Activated B cell treated with CpG ODN at 0.5 μM for 24 hours (primary cell): ENCODE data around the gene CNP. TPM values are rescaled to one million over a fixed set of nuclear protein-coding genes. Genes with fewer than 3 reads are reported as not detected.

Source experiments
- ATAC-seq: fragments of 200-7000 bp; cut with Tn5 transposase; one replicate; pipeline ENCODE4 v1.10.0; 2021; ENCODE audit warnings: low read depth, mild to moderate bottlenecking, moderate library complexity
- CTCF ChIA-PET: fragments of 350-600 bp; sonication (Branson Sonifier 250); formaldehyde crosslinking; loops from one replicate; lab custom pipeline; 2021; ENCODE audit warnings: antibody characterized with exemption; lab: Charles Lee
- POLR2A ChIA-PET: fragments of 350-600 bp; sonication (Branson Sonifier 250); formaldehyde crosslinking; loops from one replicate; lab custom pipeline; 2021; ENCODE audit warnings: antibody characterized with exemption; lab: Charles Lee
- DNase-seq: peaks from one replicate; pipeline ENCODE4 v3.0.0; 2022
- H3K27ac Mint-ChIP-seq: one replicate; pipeline ENCODE4 v1.8.0; 2020; ENCODE audit warnings: mixed read lengths
- H3K27me3 Mint-ChIP-seq: one replicate; pipeline ENCODE4 v1.8.0; 2021; ENCODE audit warnings: mixed read lengths
- H3K36me3 Mint-ChIP-seq: one replicate; pipeline ENCODE4 v1.8.0; 2021; ENCODE audit warnings: low read depth, mixed read lengths
- H3K4me1 Mint-ChIP-seq: one replicate; pipeline ENCODE4 v1.8.0; 2021; ENCODE audit warnings: mixed read lengths
- H3K4me3 Mint-ChIP-seq: one replicate; pipeline ENCODE4 v1.8.0; 2020; ENCODE audit warnings: mild to moderate bottlenecking, mixed read lengths
- H3K9me3 Mint-ChIP-seq: one replicate; pipeline ENCODE4 v1.8.0; 2020; ENCODE audit warnings: mixed read lengths
- intact Hi-C: fragments of 100-400 bp; cut with micrococcal nuclease; formaldehyde crosslinking; loops from one replicate; pipeline ENCODE4 v1.15.1; 2024
- total RNA-seq: library from RNA; stranded (reverse); gene quantifications from 2 replicates; pipeline ENCODE4 v1.2.3, GENCODE V29; 2022
- TF ChIP-seq, protein P1 (sequence below): fragments of 200-600 bp; IDR thresholded peaks from one replicate; pipeline ENCODE4 v1.8.0; 2022; ENCODE audit warnings: antibody characterized with exemption, mild to moderate bottlenecking

Gene CNP
- total RNA-seq, 1 donor from 2014 or later, result 48.0 TPM

DNA sequence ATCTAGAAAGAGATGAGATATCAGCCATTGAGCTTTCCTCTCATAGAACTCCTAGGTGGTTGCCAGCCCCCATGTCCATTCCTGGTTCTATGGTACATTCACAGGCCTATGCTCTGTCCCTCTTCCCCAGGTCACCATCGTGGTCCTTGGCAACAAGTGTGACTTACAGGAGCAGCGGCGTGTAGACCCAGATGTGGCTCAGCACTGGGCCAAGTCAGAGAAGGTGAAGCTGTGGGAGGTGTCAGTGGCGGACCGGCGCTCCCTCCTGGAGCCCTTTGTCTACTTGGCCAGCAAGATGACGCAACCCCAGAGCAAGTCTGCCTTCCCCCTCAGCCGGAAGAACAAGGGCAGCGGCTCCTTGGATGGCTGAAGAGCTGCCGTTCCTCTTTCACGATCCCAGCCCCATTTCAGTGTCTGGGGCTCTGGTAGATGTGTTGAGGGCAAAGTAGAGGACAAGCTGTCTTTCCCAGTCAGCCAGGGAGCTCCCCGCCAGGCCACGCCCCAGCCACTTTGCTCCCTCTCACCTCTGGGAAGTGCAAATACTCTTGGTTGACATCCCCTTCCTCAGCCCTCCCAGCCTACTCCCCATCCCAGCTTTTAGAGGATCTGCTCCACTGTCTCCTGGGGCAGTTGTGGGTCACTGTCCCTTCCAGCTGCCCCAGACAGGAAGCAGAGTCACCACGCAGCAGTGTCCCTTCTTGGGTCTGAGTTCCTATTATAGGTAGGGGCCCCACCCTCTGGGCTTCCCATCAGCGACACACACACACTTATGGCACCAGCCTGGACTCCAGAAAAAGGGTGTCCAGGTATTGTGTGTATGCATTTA is 57.1 kb downstream of the CNP start:
- DNase-seq, result no peak
- Mint-ChIP-seq H3K4me1 (peaks cover 43% of the 10 kb centered on the region), H3K27me3 (no peaks in the 10 kb centered on the region), H3K36me3 (peaks cover 38% of the 10 kb centered on the region), H3K27ac (peak overlapping the region; percentile 89), H3K4me3 (no peak overlapping the region), H3K9me3 (no peaks in the 10 kb centered on the region)
- TF ChIP-seq, protein P1, sequence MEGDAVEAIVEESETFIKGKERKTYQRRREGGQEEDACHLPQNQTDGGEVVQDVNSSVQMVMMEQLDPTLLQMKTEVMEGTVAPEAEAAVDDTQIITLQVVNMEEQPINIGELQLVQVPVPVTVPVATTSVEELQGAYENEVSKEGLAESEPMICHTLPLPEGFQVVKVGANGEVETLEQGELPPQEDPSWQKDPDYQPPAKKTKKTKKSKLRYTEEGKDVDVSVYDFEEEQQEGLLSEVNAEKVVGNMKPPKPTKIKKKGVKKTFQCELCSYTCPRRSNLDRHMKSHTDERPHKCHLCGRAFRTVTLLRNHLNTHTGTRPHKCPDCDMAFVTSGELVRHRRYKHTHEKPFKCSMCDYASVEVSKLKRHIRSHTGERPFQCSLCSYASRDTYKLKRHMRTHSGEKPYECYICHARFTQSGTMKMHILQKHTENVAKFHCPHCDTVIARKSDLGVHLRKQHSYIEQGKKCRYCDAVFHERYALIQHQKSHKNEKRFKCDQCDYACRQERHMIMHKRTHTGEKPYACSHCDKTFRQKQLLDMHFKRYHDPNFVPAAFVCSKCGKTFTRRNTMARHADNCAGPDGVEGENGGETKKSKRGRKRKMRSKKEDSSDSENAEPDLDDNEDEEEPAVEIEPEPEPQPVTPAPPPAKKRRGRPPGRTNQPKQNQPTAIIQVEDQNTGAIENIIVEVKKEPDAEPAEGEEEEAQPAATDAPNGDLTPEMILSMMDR, result no peak
- POLR2A ChIA-PET, result interaction anchor here (0.7 to 2.9 kb wide), 4 partner anchors 57 to 98 kb away, joined by 3 to 11 read pairs (median 5); partner anchors contain the start of genes CNP, DHX58 and KAT2A
- no peak for ATAC-seq
- intact Hi-C loops, result loop anchor here (1.0 to 2.0 kb wide), 3 partner anchors 27 to 159 kb away; partner anchors contain the start of genes C17orf113 and CNP
- CTCF ChIA-PET, result interaction anchor here (0.7 kb wide), 2 partner anchors 28 to 94 kb away, joined by 3 to 4 read pairs; no protein-coding TSS in a partner anchor

DNA sequence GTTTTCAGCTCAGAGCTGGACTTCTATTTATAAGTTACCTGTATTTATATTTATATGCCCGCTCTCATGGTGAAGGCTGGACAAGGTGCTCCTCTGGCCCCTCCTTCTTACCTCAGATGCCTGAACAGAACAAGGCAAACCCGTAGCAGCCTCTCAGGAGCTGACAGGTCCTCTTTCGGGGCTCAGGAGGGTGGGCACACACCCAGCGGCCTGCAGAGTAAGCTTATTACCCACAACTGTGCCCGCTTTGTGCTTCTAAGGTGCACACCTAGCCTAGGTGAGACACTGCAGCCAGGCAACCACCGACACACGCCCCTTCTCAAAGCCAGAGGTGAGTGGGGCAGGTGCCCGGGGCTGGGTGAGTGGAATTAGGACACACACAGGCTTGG is 58.6 kb downstream of the CNP start:
- no peak for DNase-seq
- Mint-ChIP-seq H3K4me3 (no peak overlapping the region), H3K27me3 (no peaks in the 10 kb centered on the region), H3K4me1 (peaks cover 35% of the 10 kb centered on the region), H3K36me3 (peaks cover 38% of the 10 kb centered on the region), H3K9me3 (no peaks in the 10 kb centered on the region), H3K27ac (peak overlapping the region; percentile 89)
- intact Hi-C loops, result loop anchor here (1.0 to 2.0 kb wide), 4 partner anchors 26 to 158 kb away; partner anchors contain the start of gene C17orf113
- TF ChIP-seq, protein P1, result no peak
- POLR2A ChIA-PET, result interaction anchor here (0.7 to 2.9 kb wide), 5 partner anchors 8 to 95 kb away, joined by 3 to 11 read pairs (median 5); partner anchors contain the start of genes DHX58 and DNAJC7
- CTCF ChIA-PET, result interaction anchor here (0.9 to 2.8 kb wide), 5 partner anchors 10 to 91 kb away, joined by 3 to 12 read pairs (median 4); partner anchors contain the start of gene C17orf113
- ATAC-seq, result no peak

DNA sequence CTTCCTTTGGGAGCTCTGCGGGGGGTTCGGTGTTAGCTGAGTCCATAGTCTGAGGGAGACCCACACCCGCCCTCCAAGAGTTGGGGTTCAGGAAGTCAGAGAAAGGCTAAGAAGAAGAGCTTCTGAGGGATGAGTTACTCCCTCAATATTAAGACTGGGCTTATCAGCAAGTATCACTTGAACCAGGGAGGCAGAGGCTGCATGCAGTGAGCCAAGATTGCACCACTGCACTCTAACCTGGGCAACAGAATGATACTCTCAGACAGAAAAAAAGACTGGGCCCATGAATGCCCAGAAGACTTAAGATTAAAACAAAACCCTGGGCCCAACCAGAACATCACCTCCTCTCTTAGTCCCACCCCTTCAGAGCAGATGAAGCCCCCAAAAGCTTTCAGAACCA is 59.3 kb downstream of the CNP start:
- Mint-ChIP-seq H3K4me3 (no peak overlapping the region), H3K27me3 (no peaks in the 10 kb centered on the region), H3K27ac (no peak overlapping the region), H3K36me3 (peaks cover 34% of the 10 kb centered on the region), H3K9me3 (no peaks in the 10 kb centered on the region), H3K4me1 (peaks cover 28% of the 10 kb centered on the region)
- DNase-seq (no peak), ATAC-seq (no peak)
- TF ChIP-seq, protein P1, result no peak
- ChIA-PET CTCF (interaction anchor here (1.0 to 2.8 kb wide), 4 partner anchors 25 to 90 kb away, joined by 3 to 12 read pairs (median 4); partner anchors contain the start of gene C17orf113), POLR2A (interaction anchor here (1.1 to 2.6 kb wide), 3 partner anchors 9 to 60 kb away, joined by 3 to 11 read pairs (median 5); partner anchors contain the start of gene DNAJC7)
- intact Hi-C loops, result loop anchor here (1.0 to 2.0 kb wide), 4 partner anchors 25 to 157 kb away; partner anchors contain the start of gene C17orf113

DNA sequence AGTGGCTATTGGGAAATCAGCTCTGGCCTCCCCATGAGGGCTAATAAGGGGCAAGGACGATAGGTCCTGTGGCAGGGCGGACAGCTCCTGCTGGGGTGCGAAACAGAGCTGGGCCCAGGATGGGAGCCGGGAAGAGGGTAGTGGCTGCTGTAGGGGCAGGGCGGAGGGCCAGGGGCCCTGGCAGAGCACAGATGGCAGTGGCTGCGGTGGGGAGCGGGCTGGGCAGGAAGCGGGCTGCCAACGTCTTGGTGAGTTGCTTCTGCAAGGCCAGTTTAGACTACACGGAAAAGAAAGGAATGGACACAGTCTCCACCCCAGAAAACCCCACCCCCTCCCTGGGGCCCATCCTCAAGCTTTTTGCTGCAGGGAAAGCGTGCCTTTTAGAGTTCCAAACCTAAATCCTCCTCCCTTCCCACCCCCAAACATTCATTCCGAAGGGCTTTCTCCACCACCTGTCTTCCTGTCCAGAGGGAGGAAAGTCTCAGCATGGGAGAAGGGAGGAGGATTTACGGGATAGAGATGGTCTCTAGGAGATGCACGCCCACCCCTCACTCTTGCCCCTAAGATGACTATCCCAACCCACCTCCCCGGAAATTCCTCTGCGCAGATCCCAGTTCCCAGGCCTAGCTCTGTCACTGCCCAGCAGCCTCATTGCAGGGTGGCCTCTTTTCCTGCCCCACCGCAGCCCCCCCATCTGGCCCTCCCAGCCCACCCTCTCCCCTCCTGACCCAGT is 60.4 kb downstream of the CNP start:
- Mint-ChIP-seq H3K4me3 (no peak overlapping the region), H3K27me3 (no peaks in the 10 kb centered on the region), H3K4me1 (peaks cover 21% of the 10 kb centered on the region), H3K9me3 (no peaks in the 10 kb centered on the region), H3K36me3 (peaks cover 28% of the 10 kb centered on the region), H3K27ac (no peak overlapping the region)
- ATAC-seq (no peak), DNase-seq (no peak)
- ChIA-PET POLR2A (interaction anchor here (0.9 to 2.6 kb wide), 2 partner anchors 10 to 86 kb away, joined by 11 to 12 read pairs; partner anchors contain the start of genes DHX58 and DNAJC7), CTCF (interaction anchor here (1.0 to 2.8 kb wide), 2 partner anchors 64 to 89 kb away, joined by 3 to 12 read pairs; no protein-coding TSS in a partner anchor)
- TF ChIP-seq, protein P1, result no peak
- intact Hi-C loops, result no loop called here

Other genes with a start within 250 kb of the CNP start
- gene HAP1, start 232.2 kb upstream of the CNP start, total RNA-seq, result 0.10 and 0.11 TPM in 2 replicates
- 27.3 and 31.1 TPM in 2 replicates for gene JUP, start 180.1 kb upstream of the CNP start, total RNA-seq
- 0.76 and 1.9 TPM in 2 replicates for gene P3H4, start 154.8 kb upstream of the CNP start, total RNA-seq
- gene FKBP10, start 153.8 kb upstream of the CNP start, total RNA-seq, result 0.54 and 0.86 TPM in 2 replicates
- 38.7 and 41.0 TPM in 2 replicates for gene NT5C3B, start 130.6 kb upstream of the CNP start, total RNA-seq
- gene KLHL10, start 129.0 kb upstream of the CNP start, total RNA-seq, result not detected in 2 replicates
- 13.6 and 17.3 TPM in 2 replicates for gene KLHL11, start 101.4 kb upstream of the CNP start, total RNA-seq
- 133 and 143 TPM in 2 replicates for gene ACLY, start 47.8 kb upstream of the CNP start, total RNA-seq
- gene ODAD4, start 36.2 kb upstream of the CNP start, total RNA-seq, result 0.56 and 1.1 TPM in 2 replicates
- gene DNAJC7, start 50.6 kb downstream of the CNP start, total RNA-seq, result 130 and 152 TPM in 2 replicates
- gene NKIRAS2, start 53.3 kb downstream of the CNP start, total RNA-seq, result 23.9 and 25.8 TPM in 2 replicates
- 3.1 and 4.5 TPM in 2 replicates for gene C17orf113, start 83.8 kb downstream of the CNP start, total RNA-seq
- gene ZNF385C, start 131.7 kb downstream of the CNP start, total RNA-seq, result 16.7 and 17.0 TPM in 2 replicates
- 21.9 and 22.4 TPM in 2 replicates for gene DHX58, start 145.9 kb downstream of the CNP start, total RNA-seq
- 33.4 and 40.1 TPM in 2 replicates for gene KAT2A, start 154.6 kb downstream of the CNP start, total RNA-seq
- not detected in 2 replicates for gene HSPB9, start 156.0 kb downstream of the CNP start, total RNA-seq
- gene RAB5C, start 188.2 kb downstream of the CNP start, total RNA-seq, result 79.1 and 82.2 TPM in 2 replicates
- 0.59 and 0.80 TPM in 2 replicates for gene KCNH4, start 214.3 kb downstream of the CNP start, total RNA-seq
- not detected in 2 replicates for gene HCRT, start 218.7 kb downstream of the CNP start, total RNA-seq
- gene GHDC, start 227.7 kb downstream of the CNP start, total RNA-seq, result 26.5 and 29.1 TPM in 2 replicates